GM18870 (cell line): ENCODE results near the gene TBC1D19.
"Not testable (repeated sequence)": the region's sequence is repeated elsewhere in the genome, so short reads cannot be mapped to it uniquely, and the experiment has no call there.

ENCODE experiments used
- ATAC-seq: cut with Tn5 transposase; IDR thresholded peaks from one replicate; pipeline ENCODE4 v1.9.1; 2021; ENCODE audit warnings: moderate library complexity; ENCODE audit not compliant: unreplicated experiment

Gene TBC1D19

DNA sequence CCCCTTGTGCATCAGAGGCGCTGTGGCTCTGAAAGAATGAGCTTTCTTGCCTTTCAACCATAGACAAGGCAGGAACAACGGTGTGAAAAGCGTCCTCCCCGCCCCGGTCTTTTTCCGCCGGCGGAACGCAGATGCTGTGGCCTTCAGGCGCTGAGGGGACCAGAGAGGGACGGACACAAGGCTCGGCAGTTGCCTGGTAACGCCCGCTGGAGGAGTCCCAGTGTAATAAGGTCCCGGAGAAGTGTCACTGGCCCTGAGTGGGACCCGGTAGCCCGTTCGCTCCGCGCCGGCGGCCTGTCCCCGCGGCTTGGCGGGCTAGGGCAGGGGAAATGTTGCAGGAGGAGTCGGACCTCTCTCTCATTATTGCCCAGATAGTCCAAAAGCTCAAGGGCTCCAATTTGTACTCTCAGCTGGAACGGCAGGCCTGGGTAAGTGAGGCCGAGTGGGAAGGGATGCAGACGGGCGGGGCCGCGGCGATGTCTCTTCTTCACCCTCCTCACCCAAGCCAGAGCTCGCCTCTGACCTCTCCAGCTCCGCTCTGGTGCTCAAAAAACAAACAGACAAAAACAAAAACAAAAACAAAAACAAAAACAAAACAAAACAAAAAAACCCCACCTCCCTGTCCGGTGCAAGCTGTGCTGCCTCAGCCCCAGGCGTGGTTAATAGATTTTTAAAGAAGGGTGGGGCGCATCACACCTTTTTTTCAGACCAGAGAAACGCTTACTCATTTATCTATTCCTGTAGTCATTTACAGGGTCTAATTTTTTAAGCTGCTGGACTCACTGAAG lies at the start of gene TBC1D19:
TSS of gene TBC1D19 (plus strand) at position 220 of the 788 bp plus-strand sequence. CDS start at position 330, 110 bp downstream.
- peak; percentile 98 for ATAC-seq

DNA sequence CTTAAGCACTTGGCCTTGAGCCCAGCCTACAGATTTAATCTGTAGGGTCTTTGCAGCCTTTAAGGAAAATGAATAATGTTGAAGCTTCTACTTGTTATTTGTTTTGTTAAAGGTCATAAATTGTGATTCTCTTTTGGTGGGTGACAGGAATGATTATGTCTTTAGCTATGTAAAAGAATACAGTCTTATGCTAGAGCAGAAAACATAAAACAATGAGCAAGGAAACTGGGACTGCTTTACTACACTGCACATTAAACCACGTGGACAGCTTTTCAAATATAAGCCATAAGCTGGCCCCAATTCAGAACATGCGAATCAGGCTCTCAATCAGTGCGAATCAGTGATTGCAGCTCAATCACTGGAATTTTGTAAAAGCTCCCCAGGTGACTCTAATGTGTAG lies 40.9 kb upstream of the TBC1D19 start:
- no peak for ATAC-seq

DNA sequence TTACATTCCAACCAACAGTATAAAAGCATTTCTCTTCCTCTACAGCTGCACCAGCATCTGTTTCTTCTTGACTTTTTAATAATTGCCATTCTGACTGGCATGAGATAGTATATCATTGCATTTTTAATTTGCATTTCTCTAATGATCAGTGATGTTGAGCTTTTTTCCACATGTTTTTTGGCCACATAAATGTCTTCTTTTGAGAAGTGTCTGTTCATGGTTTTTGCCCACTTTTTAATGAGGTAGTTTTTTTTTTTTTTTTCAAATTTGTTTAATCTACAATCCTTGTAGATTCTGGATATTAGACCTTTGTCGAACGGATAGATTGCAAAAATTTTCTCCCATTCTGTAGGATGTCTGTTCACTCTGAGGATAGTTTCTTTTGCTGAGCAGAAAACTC lies 39.5 kb upstream of the TBC1D19 start:
- ATAC-seq, result no peak

DNA sequence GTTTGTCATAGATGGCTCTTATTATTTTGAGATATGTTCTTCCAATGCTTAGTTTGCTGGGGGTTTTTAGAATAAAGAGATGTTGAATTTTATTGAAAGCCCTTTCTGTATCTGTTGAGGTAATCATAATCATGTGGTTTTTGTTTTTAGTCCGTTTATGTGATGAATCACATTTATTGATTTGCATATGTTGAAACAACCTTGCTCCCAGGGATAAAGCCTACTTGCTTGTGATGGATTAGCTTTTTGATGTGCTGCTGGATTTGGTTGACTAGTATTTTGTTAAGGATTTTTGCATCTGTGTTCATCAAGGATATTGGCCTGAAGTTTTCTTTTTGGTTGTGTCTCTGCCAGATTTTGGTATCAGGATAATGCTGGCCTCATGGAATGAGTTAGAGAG lies 35.5 kb upstream of the TBC1D19 start:
- ATAC-seq, result not testable (repeated sequence)

DNA sequence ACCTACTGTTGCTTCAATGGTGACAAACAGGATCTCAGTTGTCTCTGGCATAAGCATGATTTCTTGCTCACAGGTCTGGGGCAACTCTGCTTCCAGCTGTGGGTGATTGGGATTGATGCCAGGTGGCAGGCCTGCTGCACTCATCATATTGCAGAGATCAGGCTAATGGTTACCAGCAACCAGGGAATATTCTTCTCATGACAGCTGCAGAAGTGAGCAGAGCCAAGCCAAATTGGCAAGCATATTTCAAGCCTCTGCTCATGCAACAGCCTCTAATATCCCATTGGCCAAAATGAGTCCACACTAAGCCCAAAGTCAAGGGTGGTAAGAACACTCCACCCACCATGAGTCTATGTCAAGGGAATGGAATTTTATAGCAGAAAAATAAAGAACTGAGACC lies 26.7 kb upstream of the TBC1D19 start:
- ATAC-seq, result no peak

DNA sequence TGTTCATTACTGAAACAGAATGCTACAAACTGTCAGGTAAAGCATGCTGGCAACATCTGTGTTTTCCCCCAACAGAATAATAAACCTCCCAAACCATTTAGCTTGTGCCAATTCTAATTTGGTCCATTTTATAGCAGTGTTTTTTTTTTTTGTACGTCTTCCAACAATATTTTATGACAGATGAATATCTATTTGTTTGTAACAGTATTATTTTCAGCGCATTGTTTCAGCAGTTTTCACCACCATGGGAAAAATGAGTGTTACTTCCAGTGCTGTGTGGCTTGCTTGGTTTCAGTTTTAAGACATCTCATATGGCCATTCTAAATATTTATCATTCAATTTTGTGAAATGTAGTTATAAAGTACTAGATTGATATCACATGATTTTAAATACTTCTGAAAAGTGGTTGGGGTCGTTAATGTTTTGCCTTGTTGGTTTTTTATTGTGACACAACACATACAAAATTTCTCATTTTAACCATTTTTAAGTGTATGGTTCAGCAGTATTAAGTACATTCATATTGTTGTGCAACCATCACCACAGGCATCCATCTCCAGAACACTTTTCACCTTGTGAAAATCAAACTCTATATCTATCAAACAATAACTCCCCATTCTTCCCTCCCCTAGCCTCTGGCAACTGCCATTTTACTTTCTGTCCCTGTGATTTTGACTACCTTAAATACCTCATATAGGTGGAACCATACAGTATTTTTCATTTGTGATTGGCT lies 25.6 kb upstream of the TBC1D19 start:
- no peak for ATAC-seq

DNA sequence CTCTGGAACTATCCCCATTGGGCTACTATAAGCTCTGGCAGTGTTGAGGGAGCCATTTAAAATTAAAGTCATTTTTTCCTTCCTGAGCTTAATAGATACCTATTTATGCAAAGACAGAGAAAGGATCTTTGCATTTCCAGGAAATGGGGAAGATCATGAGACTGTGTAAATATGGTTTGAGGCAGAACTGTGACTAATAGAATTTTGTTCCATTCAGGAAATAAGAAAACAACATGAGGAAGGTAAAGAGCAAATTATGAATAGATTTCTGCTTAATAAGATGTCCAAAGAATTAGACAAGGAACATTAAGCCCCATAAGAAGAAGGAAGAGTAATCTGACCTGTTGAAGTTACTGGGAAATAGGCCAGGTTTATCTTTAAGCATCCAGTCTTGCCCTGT lies 17.8 kb upstream of the TBC1D19 start:
- ATAC-seq, result no peak

- ATAC-seq, result no peak
Observed at GRCh38 chr4:26568446-26568994, 15.4 kb upstream of the TBC1D19 start.

DNA sequence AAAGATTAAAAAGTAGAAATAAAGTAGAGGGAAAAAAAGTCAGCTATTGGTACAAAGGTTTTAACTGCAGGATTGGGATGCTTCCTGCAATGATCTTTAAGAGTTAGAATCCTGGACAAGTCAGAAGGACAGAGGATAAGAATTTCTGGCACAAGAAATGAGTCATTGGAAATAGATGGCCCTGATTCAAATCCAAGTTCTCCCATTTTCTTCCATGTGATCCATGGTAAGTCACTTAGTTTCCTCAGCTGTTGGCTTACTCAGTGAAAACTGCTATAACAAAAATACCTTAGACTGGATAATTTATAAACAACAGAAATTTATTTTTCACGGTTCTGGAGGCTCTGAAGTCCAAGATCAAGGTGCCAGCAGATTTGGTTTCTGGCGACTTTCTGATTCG lies 13.3 kb upstream of the TBC1D19 start:
- no peak for ATAC-seq

DNA sequence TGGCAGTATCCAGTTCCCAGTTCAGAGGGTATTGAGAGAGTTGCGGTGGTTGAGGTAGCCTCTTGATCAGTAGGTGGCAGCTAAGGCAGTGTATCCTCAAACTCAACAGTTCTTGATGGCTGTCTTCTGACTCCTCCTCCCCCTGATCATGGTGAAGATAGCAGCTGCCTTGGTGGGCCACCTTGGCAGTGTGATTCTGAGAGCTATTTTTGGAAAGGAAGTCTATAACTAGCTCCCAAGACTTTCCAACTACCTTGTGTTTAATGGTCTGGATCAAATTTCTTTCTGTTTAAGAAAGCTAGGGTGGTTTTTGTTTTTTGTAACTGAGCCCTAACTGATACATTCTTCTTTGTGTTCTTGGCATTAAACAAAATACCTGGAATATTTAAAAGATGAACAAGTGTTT lies 10.5 kb upstream of the TBC1D19 start:
- no peak for ATAC-seq

DNA sequence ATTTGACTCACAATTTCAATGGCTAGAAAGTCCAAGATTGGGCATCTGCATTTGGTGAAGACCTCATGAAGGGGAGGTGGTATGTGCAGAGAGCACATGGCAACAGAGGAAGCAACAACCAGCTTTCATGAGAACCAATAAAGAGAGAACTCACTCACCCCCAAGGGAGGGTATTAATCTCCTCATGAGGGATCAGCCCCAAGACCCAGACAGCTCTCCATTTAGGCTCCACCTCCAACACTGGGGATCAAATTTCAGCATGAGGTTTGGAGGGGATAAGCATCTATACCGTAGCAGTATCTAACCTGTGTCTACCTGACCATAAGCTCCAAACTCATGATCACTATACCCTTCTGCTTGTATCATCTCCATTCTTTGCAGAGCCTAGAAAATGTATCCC lies 9.3 kb upstream of the TBC1D19 start:
- no peak for ATAC-seq

- ATAC-seq, result no peak
Observed at GRCh38 chr4:26576231-26576739, 7.6 kb upstream of the TBC1D19 start.

- no peak for ATAC-seq
Observed at GRCh38 chr4:26577066-26577465, 6.8 kb upstream of the TBC1D19 start.

DNA sequence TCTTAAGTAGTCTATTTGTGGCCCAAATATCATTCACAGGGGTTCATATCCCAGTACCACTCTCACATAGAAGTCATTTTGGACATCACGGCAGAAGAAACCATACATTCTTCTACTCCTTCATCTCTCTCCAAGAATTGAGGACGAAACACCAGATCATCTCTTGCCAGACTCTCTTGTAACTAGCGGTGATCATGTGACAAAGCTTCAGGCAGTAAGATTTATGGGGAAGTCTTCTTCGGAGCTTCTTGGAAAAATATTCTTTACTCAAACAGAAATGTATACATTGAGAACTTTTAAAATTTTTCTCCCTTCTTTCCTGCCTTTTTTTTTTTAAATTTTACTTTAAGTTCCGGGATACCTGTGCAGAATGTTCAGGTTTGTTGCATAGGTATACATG lies 4.7 kb upstream of the TBC1D19 start:
- no peak for ATAC-seq

GRCh38 chr4:26581341-26581740 lies 2.5 kb upstream of the TBC1D19 start:
- not testable (repeated sequence) for ATAC-seq

- ATAC-seq, result peak; percentile 69
Observed at GRCh38 chr4:26583538-26583864, 383 bp upstream of the TBC1D19 start.

DNA sequence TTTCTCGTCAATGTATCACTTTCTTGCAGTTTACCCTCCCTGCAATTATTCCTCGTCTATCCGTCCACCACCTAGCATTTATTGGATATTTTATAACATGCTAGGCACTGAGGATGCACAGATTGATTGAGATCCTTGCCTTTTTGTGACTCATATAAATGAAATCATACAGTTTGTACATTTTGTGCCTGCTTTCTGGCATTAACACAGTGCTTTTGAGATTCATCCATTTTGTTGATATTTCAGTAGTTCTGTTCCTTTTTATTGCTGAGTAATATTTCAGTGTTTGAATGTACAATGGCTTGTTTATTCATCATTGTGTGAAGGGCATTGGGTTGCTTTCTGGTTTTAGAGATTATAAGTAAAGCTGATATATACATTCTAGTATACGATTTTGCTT lies 841 bp downstream of the TBC1D19 start:
- no peak for ATAC-seq

GRCh38 chr4:26589705-26590104 lies 5.8 kb downstream of the TBC1D19 start:
- ATAC-seq, result no peak

DNA sequence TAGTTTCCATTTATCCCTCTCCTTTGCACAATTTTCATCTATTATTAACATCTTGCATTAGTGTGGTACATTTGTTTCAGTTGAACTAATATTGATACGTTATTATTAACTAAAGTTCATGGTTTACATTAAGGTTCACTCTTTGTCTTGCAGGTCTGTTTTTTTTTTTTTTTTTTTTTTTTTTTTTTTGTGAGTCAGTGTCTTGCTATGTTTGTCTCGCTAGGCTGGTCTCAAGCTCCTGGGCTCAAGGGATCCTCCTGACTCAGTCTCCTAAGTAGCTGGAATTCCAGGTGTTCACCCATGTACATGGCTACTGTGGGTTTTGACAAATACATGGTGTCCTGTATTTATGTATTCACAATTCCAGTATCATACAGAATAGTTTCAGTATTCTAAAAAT lies 6.8 kb downstream of the TBC1D19 start:
- no peak for ATAC-seq

DNA sequence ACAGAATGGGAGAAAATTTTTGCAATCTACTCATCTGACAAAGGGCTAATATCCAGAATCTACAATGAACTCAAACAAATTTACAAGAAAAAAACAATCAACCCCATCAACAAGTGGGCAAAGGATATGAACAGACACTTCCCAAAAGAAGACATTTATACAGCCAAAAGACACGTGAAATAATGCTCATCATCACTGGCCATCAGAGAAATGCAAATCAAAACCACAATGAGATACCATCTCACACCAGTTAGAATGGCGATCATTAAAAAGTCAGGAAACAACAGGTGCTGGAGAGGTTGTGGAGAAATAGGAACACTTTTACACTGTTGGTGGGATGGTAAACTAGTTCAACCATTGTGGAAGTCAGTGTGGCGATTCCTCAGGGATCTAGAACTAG lies 9.7 kb downstream of the TBC1D19 start:
- not testable (repeated sequence) for ATAC-seq

- ATAC-seq, result no peak
Observed at GRCh38 chr4:26594371-26594770, 10.5 kb downstream of the TBC1D19 start.

DNA sequence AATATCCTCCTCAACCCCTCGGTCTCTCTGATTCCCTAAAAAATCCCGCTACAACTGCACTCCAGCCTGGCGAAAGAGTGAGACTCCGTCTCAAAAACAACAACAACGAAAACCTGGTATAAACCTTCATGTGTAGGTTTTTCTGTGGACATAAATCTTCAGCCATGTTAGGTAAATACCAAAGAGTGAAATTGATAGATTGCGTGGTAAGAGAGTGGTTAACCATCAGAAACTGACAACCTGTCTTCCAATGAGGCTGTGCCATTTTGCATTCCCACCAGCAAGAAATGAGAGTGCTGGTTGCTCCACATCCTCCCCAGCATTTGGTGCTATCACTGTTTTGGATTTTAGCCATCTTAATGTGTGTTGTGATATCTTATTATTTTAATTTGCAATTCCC lies 10.9 kb downstream of the TBC1D19 start:
- ATAC-seq, result no peak
